Neuronal stem cell (in vitro differentiated cells): ENCODE measurements around the gene DLGAP5.

Experiments used
- DNase-seq: peaks from one replicate; pipeline ENCODE4 v3.0.0-alpha.2; 2013; ENCODE audit warnings: low spot score
- H2AFZ ChIP-seq: one replicate; pipeline ENCODE4 v1.6.1; 2013; ENCODE audit warnings: mild to moderate bottlenecking, low read length, inconsistent platforms
- H2AK5ac ChIP-seq: 2 replicates; pipeline ENCODE4 v1.6.1; 2013; ENCODE audit warnings: low read depth, mild to moderate bottlenecking, inconsistent platforms, low read length, moderate library complexity, mixed read lengths
- H2BK120ac ChIP-seq: 2 replicates; pipeline ENCODE4 v1.6.1; 2013; ENCODE audit warnings: low read depth, mild to moderate bottlenecking, inconsistent platforms, low read length, moderate library complexity, mixed read lengths
- H2BK12ac ChIP-seq: one replicate; pipeline ENCODE4 v1.6.1; 2013; ENCODE audit warnings: low read length, inconsistent platforms
- H2BK15ac ChIP-seq: 2 replicates; pipeline ENCODE4 v1.6.1; 2013; ENCODE audit warnings: mild to moderate bottlenecking, low read length, inconsistent platforms, mixed read lengths
- H2BK5ac ChIP-seq: one replicate; pipeline ENCODE4 v1.6.1; 2013; ENCODE audit warnings: inconsistent platforms, mild to moderate bottlenecking, low read length, moderate library complexity
- H3K14ac ChIP-seq: one replicate; pipeline ENCODE4 v1.6.1; 2013; ENCODE audit warnings: low read length, inconsistent platforms
- H3K18ac ChIP-seq: 2 replicates; pipeline ENCODE4 v1.6.1; 2013; ENCODE audit warnings: low read length, inconsistent platforms
- H3K23ac ChIP-seq: 2 replicates; pipeline ENCODE4 v1.6.1; 2013; ENCODE audit warnings: low read depth, mild to moderate bottlenecking, mixed read lengths, low read length, inconsistent platforms; ENCODE audit not compliant: poor library complexity
- H3K27ac ChIP-seq: replicated peaks from 3 replicates; pipeline ENCODE4 v1.5.1; 2013; ENCODE audit warnings: low read length, inconsistent platforms
- H3K27me3 ChIP-seq, 3 experiments: 2 replicates each; pipeline ENCODE4 v1.6.1; 2013; ENCODE audit warnings: low read length in 3 of 3, mild to moderate bottlenecking in 2 of 3, inconsistent platforms in 1 of 3, low read depth in 1 of 3, mixed read lengths in 1 of 3, moderate library complexity in 1 of 3; ENCODE audit not compliant: control insufficient read depth in 3 of 3, insufficient read depth in 3 of 3
- H3K36me3 ChIP-seq, 2 donors: replicated peaks in 1 of 2; 2 replicates each; pipeline ENCODE4 v1.6.1; 2013; ENCODE audit warnings: low read length in 2 of 2; ENCODE audit not compliant: control insufficient read depth in 2 of 2, insufficient read depth in 2 of 2
- H3K4ac ChIP-seq: 2 replicates; pipeline ENCODE4 v1.6.1; 2013; ENCODE audit warnings: inconsistent platforms, mild to moderate bottlenecking, low read length, moderate library complexity
- H3K4me1 ChIP-seq, 2 donors: 1 replicate in 1 of 2; 2 replicates in 1 of 2; pipeline ENCODE4 v1.6.1; 2013; ENCODE audit warnings: low read length in 2 of 2, low read depth in 1 of 2; ENCODE audit not compliant: control insufficient read depth in 2 of 2, insufficient read depth in 1 of 2
- H3K4me2 ChIP-seq: one replicate; pipeline ENCODE4 v1.6.1; 2013; ENCODE audit warnings: mild to moderate bottlenecking, low read length, inconsistent platforms; ENCODE audit not compliant: insufficient read depth, poor library complexity, severe bottlenecking
- H3K4me3 ChIP-seq, 2 donors: 2 replicates each; pipeline ENCODE4 v1.5.1; 2013; ENCODE audit warnings: low read length in 2 of 2, mild to moderate bottlenecking in 2 of 2, inconsistent platforms in 1 of 2, moderate library complexity in 1 of 2
- H3K79me1 ChIP-seq: one replicate; pipeline ENCODE4 v1.6.1; 2013; ENCODE audit warnings: low read depth, mild to moderate bottlenecking, inconsistent platforms, low read length, moderate library complexity
- H3K9ac ChIP-seq: one replicate; pipeline ENCODE4 v1.6.1; 2013; ENCODE audit warnings: mild to moderate bottlenecking, low read depth, low read length, inconsistent platforms; ENCODE audit not compliant: poor library complexity
- H3K9me3 ChIP-seq, 2 donors: replicated peaks in 1 of 2; 2 replicates each; pipeline versions ENCODE3 to v1.6.1; 2013; ENCODE audit warnings: low read length in 2 of 2, mild to moderate bottlenecking in 2 of 2, inconsistent platforms in 1 of 2, low read depth in 1 of 2, mixed read lengths in 1 of 2, moderate library complexity in 1 of 2; ENCODE audit not compliant: control insufficient read depth in 2 of 2, insufficient read depth in 1 of 2
- H4K8ac ChIP-seq: one replicate; pipeline ENCODE4 v1.6.1; 2013; ENCODE audit warnings: low read depth, mild to moderate bottlenecking, inconsistent platforms, low read length, moderate library complexity
- H4K91ac ChIP-seq: one replicate; pipeline ENCODE4 v1.6.1; 2013; ENCODE audit warnings: low read length, low read depth, mild to moderate bottlenecking, inconsistent platforms; ENCODE audit not compliant: poor library complexity
- whole genome bisulfite sequencing, 2 donors: extraction: QIAGEN DNeasy Blood & Tissue Kit; methylation state at CpG; one replicate each; pipeline ENCODE4 v1.1.7; 2013; ENCODE audit warnings: missing lambda C conversion rate in 2 of 2, mixed read lengths in 1 of 2; ENCODE audit not compliant: insufficient read length in 2 of 2, insufficient replicate concordance in 1 of 2; ENCODE audit errors: extremely low coverage in 2 of 2; 5-methylcytosine and 5-hydroxymethylcytosine counted together

The DLGAP5 gene

DNA sequence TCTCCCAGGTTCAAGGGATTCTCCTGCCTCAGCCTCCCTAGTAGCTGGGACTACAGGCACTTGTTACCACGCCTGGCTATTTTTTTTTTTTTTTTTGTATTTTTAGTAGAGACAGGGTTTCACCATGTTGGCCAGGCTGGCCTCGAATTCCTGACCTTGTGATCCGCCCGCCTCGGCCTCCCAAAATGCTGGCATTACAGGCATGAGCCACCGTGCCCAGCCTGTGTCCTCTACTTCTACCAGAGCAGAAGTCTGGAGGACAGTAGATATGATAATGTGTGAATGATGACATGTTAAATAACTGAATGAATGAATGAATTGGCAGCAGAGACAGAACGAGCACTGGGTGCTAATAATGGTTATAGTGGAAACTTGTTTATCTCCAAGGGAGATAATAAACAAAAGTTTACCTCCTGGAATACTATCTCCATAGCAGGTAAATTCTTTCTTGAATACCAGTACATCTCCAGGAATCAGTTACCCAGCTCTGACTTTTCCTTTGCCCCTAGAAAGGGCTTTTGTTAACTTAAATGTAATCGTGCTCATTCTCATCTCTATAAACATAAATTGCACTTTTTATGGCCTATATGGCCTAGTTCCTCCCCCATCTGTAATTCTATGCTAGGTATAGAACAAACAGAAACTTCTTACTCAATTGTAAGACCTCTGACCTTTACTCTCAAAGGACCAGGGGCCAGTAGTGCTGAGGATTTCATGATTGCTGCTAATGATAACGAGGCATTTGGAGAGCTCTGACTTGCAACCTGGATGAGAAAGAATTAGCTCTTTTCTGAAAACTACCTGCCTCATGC is 69.6 kb downstream of the DLGAP5 start:
- H3K27me3 ChIP-seq = no peaks in the 10 kb centered on the region
- no peak overlapping the region for H3K14ac ChIP-seq
- H2BK5ac ChIP-seq = no peak overlapping the region
- H3K9ac ChIP-seq = no peak overlapping the region
- peaks cover 11 to 21% of the 10 kb centered on the region in 2 donors for H3K4me1 ChIP-seq
- H2BK120ac ChIP-seq = no peak overlapping the region
- no peak overlapping the region for H2AFZ ChIP-seq
- H4K91ac ChIP-seq = no peak overlapping the region
- no peaks in the 10 kb centered on the region for H3K9me3 ChIP-seq
- H3K4ac ChIP-seq = no peak overlapping the region
- no peak overlapping the region for H2AK5ac ChIP-seq
- H3K27ac ChIP-seq = no peak overlapping the region
- H3K4me2 ChIP-seq = no peak overlapping the region
- H2BK15ac ChIP-seq = no peak overlapping the region
- no peak overlapping the region for H2BK12ac ChIP-seq
- H3K36me3 ChIP-seq = no peaks in the 10 kb centered on the region
- DNase-seq = no peak
- no peak overlapping the region for H4K8ac ChIP-seq
- no CpG with 5 or more reads among the region's 9 CpGs for WGBS, 2 donors
- no peak overlapping the region for H3K4me3 ChIP-seq
- no peak overlapping the region for H3K23ac ChIP-seq
- no peak overlapping the region for H3K18ac ChIP-seq
- H3K79me1 ChIP-seq = no peaks in the 10 kb centered on the region

DNA sequence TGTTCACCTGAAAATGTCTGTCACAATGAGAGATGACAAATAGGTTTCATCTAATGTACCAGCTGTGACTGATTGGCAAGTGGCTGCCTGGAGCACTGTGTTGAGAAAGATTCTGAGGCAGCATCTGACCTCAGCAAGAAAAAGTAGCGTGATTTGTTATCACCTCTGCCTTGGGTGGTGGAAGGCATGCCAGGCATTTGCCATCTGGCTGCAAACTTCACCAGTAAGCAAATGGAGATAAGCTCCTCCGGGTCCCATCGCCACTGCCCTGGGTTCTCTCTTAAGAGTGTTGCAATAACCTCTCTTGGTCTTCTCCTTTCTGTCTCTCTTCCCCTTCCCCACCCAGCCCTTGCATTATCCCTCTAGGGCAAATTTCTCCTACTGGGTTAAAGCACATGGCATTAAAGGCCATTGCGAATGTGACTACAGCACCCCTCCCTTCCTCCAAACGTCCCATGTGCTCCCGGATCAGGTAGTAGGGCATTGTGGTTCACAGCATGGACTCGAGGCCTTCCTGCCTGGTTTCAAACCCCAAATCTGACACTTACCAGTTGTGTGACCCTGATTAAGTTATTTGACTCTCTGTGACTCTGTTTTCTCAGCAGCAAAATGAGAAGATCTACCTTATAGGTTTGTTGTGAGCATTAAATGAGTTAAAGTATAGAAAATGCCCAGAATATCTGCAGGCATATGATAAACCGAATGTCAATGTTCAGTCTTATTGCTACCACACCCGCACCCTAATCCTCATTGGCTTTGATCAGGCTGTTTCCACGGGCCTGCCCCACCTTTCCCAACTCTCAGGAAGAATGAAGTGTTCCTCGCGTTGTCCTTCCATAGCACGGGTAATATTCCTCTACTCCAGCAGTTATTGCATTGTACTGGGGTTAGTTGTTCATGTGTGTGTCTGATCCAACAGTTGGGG is 70.6 kb downstream of the DLGAP5 start:
- no peak for DNase-seq
- no peak overlapping the region for H2AK5ac ChIP-seq
- H3K4me2 ChIP-seq = no peak overlapping the region

DNA sequence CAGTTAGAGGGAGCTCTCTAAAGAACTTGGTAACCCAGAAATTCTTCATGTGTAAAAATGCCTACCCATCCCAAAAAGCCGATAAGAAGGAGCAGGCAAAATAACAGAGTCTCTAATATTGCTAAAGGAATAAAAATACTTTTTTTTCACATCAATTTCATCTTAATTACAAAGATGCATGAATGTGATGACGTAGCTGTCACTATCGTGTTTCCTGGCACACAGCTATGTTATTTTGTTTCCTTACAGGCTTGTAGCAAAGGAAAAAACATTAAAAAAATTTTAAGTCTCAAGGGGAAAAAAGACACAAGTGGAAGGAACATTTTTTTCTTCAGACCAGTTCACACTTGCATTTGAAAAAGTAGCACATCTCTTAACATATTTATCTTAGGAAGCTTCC is 72.6 kb downstream of the DLGAP5 start:
- no peak overlapping the region for H3K14ac ChIP-seq
- no peaks in the 10 kb centered on the region for H3K9me3 ChIP-seq
- H3K4me2 ChIP-seq = no peak overlapping the region
- H3K4me3 ChIP-seq = no peak overlapping the region
- H3K4ac ChIP-seq = no peak overlapping the region
- no peak overlapping the region for H2AK5ac ChIP-seq
- no peak overlapping the region for H4K91ac ChIP-seq
- H2AFZ ChIP-seq = peak overlapping the region; percentile 76
- H3K27ac ChIP-seq = no peak overlapping the region
- no peak overlapping the region for H3K9ac ChIP-seq
- H2BK5ac ChIP-seq = no peak overlapping the region
- H4K8ac ChIP-seq = no peak overlapping the region
- no peaks in the 10 kb centered on the region for H3K79me1 ChIP-seq
- no peak overlapping the region for H3K18ac ChIP-seq
- no peak overlapping the region for H3K23ac ChIP-seq
- no peak overlapping the region for H2BK120ac ChIP-seq
- H3K27me3 ChIP-seq = no peaks in the 10 kb centered on the region
- no peak overlapping the region for H2BK12ac ChIP-seq
- WGBS, 2 donors = no CpG with 5 or more reads among the region's 3 CpGs
- DNase-seq = no peak
- H3K36me3 ChIP-seq = no peaks in the 10 kb centered on the region
- no peak overlapping the region for H2BK15ac ChIP-seq
- peaks cover 15 to 21% of the 10 kb centered on the region in 2 donors for H3K4me1 ChIP-seq

More for the DNA sequence above, 70.6 kb downstream of the DLGAP5 start:
- Histone ChIP-seq H3K4me1 (peaks cover 14 to 21% of the 10 kb centered on the region in 2 donors), H3K4ac (no peak overlapping the region), H3K23ac (no peak overlapping the region), H2BK12ac (no peak overlapping the region), H4K8ac (no peak overlapping the region), H3K27ac (no peak overlapping the region), H3K9me3 (no peaks in the 10 kb centered on the region), H3K18ac (no peak overlapping the region), H3K79me1 (no peaks in the 10 kb centered on the region), H3K4me3 (no peak overlapping the region), H3K36me3 (no peaks in the 10 kb centered on the region), H2BK5ac (no peak overlapping the region), H3K14ac (no peak overlapping the region), H2AFZ (no peak overlapping the region), H3K9ac (no peak overlapping the region), H2BK15ac (no peak overlapping the region), H3K27me3 (no peaks in the 10 kb centered on the region), H4K91ac (no peak overlapping the region), H2BK120ac (no peak overlapping the region)
- no CpG with 5 or more reads among the region's 13 CpGs for WGBS, 2 donors
